ENCODE data around the gene TMEM116. TPM values are rescaled to one million over a fixed set of nuclear protein-coding genes. Genes with fewer than 3 reads are reported as not detected.

Gene TMEM116
- total RNA-seq, 1 donor from 2014 or later = 10.7 TPM

GRCh38 chr12:111886662-111887545 is 126.1 kb downstream of the TMEM116 start:
- TF ChIP-seq CTCF (IDR thresholded peaks at IDR 0.05; ENCODE audit: insufficient read depth, low read length, poor library complexity, severe bottlenecking) = no peak
- DNase-seq (ENCODE audit: low read depth) = no peak
- H3K36me3 ChIP-seq (ENCODE audit: control insufficient read depth, insufficient read depth, low read length) = no peaks in the 10 kb centered on the region
- no peaks in the 10 kb centered on the region for H3K27me3 ChIP-seq (ENCODE audit: control insufficient read depth, insufficient read depth, low read length)
- H3K4me3 ChIP-seq (ENCODE audit: low read depth, low read length) = no peak overlapping the region

- Histone ChIP-seq H3K27me3 (ENCODE audit: control insufficient read depth, insufficient read depth, low read length) (no peaks in the 10 kb centered on the region), H3K4me3 (ENCODE audit: low read depth, low read length) (no peak overlapping the region), H3K36me3 (ENCODE audit: control insufficient read depth, insufficient read depth, low read length) (no peaks in the 10 kb centered on the region)
- no peak for TF ChIP-seq CTCF (IDR thresholded peaks at IDR 0.05; ENCODE audit: insufficient read depth, low read length, poor library complexity, severe bottlenecking)
- DNase-seq (ENCODE audit: low read depth) = no peak
Measured at GRCh38 chr12:111881716-111882115, 131.2 kb downstream of the TMEM116 start.

Other genes starting within 250 kb of the TMEM116 start
- 22.4 and 23.2 TPM in 2 replicates for gene ALDH2, start 246.2 kb downstream of the TMEM116 start, total RNA-seq
- gene MAPKAPK5, start 170.9 kb downstream of the TMEM116 start, total RNA-seq = 58.2 and 68.7 TPM in 2 replicates
- gene ERP29, start 261 bp upstream of the TMEM116 start, total RNA-seq = 86.4 and 95.8 TPM in 2 replicates
- 17.2 and 31.6 TPM in 2 replicates for gene NAA25, start 95.6 kb upstream of the TMEM116 start, total RNA-seq
- 25.4 and 30.3 TPM in 2 replicates for gene TRAFD1, start 112.4 kb upstream of the TMEM116 start, total RNA-seq

Data from kidney epithelial cell (primary cell).